GM10248 (cell line): ENCODE data around the gene PARP3.

Experiments used
- CTCF ChIA-PET: fragments of 300-600 bp; sonication (Branson Sonifier 250); formaldehyde crosslinking; extraction: SDS; loops from one replicate; lab custom pipeline; 2021; ENCODE audit warnings: antibody characterized with exemption; lab: Yijun Ruan, JAX
- POLR2A ChIA-PET: fragments of 350-650 bp; sonication (Branson Sonifier 250); formaldehyde crosslinking; extraction: SDS; loops from one replicate; lab custom pipeline; 2020; ENCODE audit warnings: antibody characterized with exemption; lab: Yijun Ruan, JAX
- DNase-seq: peaks from one replicate; pipeline ENCODE4 v3.0.0; 2012; ENCODE audit errors: extremely low spot score
- TF ChIP-seq, protein P1 (sequence below): IDR thresholded peaks from 2 replicates; pipeline ENCODE4 v1.5.1; 2012; ENCODE audit warnings: mild to moderate bottlenecking, low read depth; ENCODE audit errors: extremely low read depth, missing control alignments, control extremely low read depth

PARP3 gene

DNA sequence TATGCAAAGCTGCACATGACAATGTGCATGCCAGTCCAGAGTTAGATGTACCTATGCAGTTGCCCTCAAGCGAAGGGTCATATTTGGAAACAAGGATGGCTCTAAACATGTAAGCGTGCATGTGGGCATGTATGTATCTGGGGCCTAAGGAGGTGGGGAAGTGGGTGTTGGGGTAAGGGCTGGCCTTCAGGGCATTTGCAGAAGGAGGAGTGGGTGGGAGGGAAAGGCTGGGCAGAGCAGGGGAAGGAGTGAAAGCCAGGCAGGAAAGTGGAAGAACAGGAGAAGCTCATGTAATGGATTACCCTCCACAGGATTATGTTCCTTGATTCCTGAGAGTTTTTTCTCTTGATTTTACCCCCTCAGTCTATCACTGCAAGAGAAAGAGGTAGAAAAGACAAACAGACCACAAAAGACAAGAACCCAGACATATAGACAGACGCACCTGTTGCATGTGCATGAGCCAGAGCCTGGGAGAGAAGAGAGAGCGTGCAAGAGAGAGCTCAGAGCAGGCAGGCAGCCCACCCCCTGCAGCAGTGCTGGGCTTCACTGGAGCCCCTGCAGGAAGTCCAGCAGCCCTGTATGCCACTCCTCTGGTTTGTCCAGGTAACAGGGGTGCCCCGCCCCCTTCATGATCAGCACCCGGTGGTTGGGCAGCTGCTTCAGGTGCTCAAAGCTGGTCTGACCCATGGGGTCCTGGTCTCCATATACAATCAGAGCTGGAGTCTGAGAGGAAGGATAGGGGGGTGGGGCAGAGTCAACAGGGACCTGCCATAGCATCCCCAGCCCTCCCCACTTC, 26.9 kb downstream of the PARP3 start:
- DNase-seq: no peak
- POLR2A ChIA-PET: interaction anchor here (0.6 kb wide), 1 partner anchor 474 kb away, joined by 3 read pairs; no protein-coding TSS in a partner anchor
- CTCF ChIA-PET: interaction anchor here (4.2 to 6.0 kb wide), 2 partner anchors 14 to 27 kb away, joined by 17 to 40 read pairs; partner anchors contain the start of genes ACY1, PARP3 and RRP9
- TF ChIP-seq, protein P1, sequence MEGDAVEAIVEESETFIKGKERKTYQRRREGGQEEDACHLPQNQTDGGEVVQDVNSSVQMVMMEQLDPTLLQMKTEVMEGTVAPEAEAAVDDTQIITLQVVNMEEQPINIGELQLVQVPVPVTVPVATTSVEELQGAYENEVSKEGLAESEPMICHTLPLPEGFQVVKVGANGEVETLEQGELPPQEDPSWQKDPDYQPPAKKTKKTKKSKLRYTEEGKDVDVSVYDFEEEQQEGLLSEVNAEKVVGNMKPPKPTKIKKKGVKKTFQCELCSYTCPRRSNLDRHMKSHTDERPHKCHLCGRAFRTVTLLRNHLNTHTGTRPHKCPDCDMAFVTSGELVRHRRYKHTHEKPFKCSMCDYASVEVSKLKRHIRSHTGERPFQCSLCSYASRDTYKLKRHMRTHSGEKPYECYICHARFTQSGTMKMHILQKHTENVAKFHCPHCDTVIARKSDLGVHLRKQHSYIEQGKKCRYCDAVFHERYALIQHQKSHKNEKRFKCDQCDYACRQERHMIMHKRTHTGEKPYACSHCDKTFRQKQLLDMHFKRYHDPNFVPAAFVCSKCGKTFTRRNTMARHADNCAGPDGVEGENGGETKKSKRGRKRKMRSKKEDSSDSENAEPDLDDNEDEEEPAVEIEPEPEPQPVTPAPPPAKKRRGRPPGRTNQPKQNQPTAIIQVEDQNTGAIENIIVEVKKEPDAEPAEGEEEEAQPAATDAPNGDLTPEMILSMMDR: no peak

DNA sequence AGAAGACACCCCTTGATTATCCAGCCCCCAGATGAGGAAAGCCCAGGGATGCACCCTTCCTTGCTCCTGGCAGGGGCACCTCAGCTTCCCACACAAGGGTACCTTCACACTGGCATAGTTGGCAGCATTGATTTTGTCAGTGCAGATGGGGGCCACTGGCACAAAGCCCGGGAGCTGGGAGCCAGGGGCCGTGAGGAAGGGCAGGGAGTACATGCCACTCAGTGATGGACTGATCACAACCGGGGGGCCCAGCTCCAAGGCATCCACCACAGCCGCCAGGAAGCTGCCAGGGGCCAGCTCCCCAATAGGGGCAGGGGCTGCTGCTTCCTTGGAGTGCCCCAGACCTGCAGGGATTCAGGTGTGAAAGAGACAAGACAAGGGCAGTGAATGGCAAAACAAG, 27.7 kb downstream of the PARP3 start:
- DNase-seq: no peak
- TF ChIP-seq, protein P1: no peak
- ChIA-PET POLR2A (interaction anchor here (0.6 kb wide), 1 partner anchor 474 kb away, joined by 3 read pairs; no protein-coding TSS in a partner anchor), CTCF (interaction anchor here (4.2 to 6.0 kb wide), 2 partner anchors 13 to 28 kb away, joined by 17 to 40 read pairs; partner anchors contain the start of genes ACY1, PARP3 and RRP9)

DNA sequence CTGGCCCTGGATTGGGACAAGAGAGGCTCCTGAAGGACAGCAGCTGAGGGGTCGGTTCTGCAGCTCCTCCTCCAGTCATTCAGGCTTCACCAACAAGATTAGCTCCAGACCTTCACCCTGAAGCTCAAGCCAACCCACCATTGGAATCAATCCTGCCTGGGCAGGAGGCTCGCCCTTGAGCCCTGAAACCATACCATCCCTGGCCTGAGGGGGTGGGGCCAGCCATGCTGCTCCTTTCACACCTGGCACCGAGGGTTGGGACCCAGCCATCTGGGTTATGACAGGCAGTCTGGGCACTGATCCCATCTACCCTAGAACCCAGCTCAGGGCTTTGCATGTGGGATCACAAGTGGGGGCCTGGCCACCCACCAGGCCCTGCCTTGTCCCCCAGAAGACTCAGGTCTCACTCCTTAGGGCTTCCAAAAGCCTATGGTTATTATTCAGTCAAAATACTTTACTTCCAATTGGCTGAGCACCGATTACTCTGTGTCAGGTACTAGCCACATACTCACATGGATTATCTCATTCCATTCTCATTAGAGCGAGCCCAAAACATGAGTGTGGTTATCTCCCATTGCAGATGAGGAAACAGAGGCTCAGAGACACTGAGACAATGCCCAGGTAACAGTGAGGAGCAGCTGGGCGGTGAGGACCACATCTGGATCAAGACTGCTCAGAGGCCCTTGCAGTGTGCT, 28.6 kb downstream of the PARP3 start:
- POLR2A ChIA-PET: no interaction called here
- CTCF ChIA-PET: interaction anchor here (4.2 to 6.0 kb wide), 2 partner anchors 12 to 29 kb away, joined by 17 to 40 read pairs; partner anchors contain the start of genes ACY1, PARP3 and RRP9
- TF ChIP-seq, protein P1: no peak
- DNase-seq: no peak

DNA sequence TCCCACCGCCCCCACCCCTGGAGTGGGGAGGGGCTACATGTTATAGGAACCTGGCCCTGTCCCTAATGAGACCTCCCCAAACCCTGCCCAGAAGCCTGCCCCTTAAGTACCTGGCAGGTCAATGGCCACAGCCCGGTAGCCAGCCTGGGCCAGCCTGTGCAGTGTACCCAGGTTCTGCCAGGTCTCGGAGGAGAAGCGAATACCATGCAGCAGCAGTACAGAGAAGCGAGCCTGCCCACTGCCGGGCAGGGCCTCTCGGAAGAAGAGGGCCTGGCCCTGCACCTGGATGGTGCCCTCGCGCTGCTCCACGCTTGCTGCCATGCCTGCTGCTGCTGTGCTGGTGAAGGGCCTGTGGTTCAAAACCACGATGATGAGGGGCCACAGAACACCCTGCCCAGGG, 29.2 kb downstream of the PARP3 start:
- ChIA-PET CTCF (interaction anchor here (0.8 to 6.0 kb wide), 4 partner anchors 10 to 29 kb away, joined by 3 to 40 read pairs (median 10); partner anchors contain the start of genes ACY1, PARP3 and RRP9), POLR2A (no interaction called here)
- TF ChIP-seq, protein P1: no peak
- DNase-seq: no peak

DNA sequence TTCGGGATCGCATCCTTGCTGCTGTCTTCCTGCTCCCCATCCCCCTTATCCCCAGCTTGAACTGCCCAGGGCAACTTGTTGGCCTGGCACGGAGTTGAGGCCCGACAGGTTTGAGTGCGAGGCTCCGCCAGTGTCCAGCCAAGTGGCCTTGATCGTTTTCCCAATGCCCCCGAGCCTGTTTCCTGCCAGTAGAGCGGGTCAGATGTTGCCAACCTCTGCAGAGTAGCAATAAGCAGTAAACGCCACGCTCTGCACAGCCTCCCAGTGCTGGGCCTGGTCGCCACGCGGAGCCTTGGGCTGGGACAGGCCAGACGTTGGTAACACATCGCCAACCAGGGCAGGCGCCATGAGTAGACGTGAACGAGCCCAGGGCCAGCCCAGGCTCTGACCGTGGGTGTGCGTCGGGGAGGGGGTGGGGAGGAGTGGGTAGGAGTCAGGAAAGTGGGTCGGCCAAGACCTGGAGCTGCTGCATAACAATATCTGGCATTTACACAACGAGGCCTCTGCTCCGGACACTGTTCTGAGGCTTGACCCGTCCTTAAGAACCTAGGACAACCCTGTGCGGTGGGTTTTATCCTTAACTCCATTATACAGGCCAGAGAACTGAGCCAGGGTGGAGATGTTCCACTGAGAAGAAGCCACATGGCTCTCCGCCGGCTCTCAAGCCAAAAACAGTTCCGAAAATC, 32.3 kb downstream of the PARP3 start:
- POLR2A ChIA-PET: interaction anchor here (0.8 to 1.5 kb wide), 4 partner anchors 8 to 31 kb away, joined by 3 to 7 read pairs (median 4); partner anchors contain the start of gene RPL29

More for the DNA sequence above, 32.3 kb downstream of the PARP3 start:
- TF ChIP-seq, protein P1: no peak
- DNase-seq: no peak
- CTCF ChIA-PET: interaction anchor here (0.7 to 3.6 kb wide), 26 partner anchors 9 to 1728 kb away, joined by 3 to 64 read pairs (median 5); partner anchors contain the start of genes ACY1, DUSP7, GPR62 and PARP3
